Right renal pelvis (tissue), 4 donors: ENCODE results near the gene NHSL2. TPM values are rescaled to one million over a fixed set of nuclear protein-coding genes. Genes with fewer than 3 reads are reported as not detected.
"Not testable (repeated sequence)": the region's sequence is repeated elsewhere in the genome, so short reads cannot be mapped to it uniquely, and the experiment has no call there.

Experiments
- DNase-seq, 4 donors: peaks; one replicate each; pipeline ENCODE4 v3.0.0-alpha.2; 2013; ENCODE audit warnings: low read depth in 4 of 4, low spot score in 3 of 4, missing footprints in 1 of 4
- polyA plus RNA-seq, 4 donors: library from polyadenylated mRNA; unstranded; fragments of 120-200 nt; gene quantifications; one replicate each; pipeline ENCODE4 v1.2.1, GENCODE V29; 2013; ENCODE audit not compliant: insufficient read length in 4 of 4

The NHSL2 gene
- polyA plus RNA-seq: 1 to 10 TPM; 8.0 to 9.8 (median 9.3) TPM

DNA sequence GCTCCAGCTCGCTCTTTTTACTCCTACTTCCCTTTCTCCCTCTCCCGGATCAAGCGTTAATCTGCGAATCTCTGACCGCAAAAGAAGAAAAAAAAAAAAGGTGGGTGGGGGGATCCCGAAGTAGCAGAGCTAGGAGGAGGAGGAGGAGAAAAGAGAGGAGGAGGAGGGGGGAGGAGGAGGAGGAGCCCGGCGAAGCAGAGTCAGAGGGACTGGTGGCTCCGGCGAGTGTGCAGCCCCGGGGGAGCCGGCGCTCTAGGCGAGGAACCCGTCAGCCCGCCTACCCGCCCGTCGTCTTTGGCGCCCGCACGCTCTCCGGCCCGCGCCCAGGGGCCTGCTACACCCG, at the start of gene NHSL2:
NHSL2 (plus strand) TSS at position 203 of the 343 bp plus-strand sequence.
- DNase-seq: no peak

DNA sequence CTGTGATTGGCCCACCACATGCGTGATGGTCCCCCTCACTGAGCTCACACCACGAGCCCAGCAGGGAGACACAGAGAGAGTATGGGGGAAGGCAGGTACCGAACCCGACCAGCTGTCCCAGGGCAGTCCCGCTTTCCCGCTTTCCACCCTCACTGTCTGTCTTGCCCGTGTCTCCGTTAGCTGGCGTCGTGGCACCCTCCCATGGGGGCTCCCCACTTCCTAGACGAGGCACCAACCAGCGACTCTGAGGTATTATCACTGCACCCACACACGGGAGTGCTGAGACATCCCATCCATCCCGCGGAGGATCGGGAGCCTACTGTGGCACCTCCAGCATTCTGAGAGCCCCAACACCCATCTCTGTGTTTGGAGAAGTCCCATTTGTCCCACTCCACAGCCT, 43.0 kb upstream of the NHSL2 start:
- no peak for DNase-seq

DNA sequence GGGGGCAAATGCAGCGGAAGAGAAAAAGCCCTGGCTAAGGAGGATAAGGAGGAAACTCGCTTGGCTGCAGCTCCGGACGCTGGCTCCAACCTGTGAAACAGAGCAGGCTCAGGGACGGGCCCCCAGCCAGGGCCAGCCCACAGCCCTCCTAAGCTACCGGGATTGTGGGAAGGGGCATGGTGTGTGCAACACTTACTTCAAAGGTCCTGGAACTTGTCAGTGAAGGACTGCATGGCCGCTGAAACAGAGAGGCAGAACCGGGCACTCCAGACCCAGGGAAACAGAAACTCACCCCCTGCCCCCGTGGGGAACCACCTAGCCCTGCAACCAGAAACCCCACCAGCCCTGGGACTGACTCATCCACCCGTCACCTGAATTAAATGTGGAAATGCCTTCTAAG, 41.1 kb upstream of the NHSL2 start:
- not testable (repeated sequence) for DNase-seq

DNA sequence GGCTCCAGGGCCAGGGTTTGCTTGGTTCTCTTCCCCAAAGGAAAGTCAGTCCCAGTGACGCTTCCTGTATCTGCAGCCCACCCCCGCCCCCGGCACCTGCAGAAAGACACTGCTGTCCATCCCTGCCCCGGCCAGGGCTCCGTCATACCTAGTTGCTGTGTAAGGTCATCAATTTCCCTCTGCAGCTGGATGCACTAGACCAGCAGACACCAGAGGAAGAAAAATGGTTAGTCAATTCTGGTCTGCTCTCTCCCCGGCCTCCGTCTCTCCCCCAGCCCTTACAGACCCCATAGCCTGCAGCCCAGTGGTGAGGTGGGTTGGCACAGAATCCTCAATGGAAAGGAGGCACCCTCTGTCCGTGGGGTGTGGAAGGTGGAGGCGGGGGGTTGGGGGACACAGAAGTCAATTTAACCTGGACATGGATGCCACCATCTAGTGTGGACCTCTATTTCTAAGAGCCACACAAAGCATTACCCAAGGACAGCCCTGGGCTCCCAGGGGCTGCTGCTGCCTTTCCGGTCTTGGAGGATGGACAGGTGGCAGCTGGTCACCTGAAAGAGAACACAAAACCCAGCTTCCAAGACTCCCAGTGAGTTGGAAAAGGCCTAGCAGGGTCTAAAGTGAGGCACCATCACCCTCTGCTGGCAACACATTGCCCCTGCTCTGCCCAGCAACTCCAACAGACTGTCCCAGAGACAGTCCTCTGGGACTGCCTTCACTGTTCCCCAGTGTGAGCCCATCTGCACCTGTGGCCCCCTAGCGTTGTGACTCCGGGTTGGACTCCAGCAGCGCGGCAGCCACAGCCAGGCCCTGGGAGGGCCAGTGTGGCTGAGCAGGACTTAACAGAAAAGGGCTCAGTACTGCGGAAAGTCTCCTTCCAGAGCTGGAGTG, 40.2 kb upstream of the NHSL2 start:
- no peak for DNase-seq

- DNase-seq: no peak
Measured at GRCh38 chrX:71871367-71871766, 39.3 kb upstream of the NHSL2 start.

DNA sequence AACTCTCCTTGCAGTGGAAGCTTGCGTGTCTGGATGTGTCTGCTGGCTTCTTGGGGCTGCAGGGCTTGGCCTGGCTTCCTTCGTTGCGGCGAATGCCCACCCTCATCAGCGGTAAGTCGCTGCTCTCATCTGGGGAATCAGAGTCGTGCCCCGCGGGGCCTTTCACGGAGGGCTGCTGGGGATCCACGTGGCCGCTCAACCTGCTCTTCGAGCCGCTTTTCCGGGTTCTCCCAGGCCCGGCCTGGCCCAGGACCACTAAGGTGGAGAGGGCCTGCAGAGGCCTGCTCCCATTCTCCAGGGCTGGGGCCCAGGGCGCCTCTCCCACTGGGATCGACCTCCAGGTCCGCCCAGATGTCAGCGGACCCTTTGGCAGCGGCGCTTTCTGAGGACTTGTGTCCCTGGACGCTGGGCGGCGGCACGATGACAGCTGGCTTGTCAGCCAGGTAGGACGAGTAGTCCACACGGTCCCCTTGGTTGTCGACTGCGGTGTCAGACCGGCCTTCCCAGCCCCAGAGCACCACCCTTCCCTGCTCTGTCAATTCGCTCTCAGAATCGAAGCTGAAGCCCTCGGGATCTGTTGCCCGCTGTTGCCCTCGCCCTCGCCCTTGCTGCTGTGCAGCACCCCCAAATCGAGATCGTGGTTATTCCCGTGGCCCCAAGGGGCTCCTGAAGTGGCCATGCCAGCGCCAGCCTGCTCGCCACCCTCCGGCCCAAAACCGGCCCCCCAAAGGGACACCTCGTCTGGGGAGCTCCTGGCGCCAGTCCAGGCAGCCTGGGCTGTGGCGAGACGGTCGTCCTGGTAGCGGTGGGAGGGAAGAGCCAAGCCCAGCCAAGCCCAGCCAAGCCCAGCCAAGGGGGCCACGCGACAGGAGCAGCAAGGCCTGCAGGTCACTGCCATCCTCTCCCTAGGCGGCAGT, 37.8 kb upstream of the NHSL2 start:
- DNase-seq: no peak

GRCh38 chrX:71873459-71873833, 37.2 kb upstream of the NHSL2 start:
- DNase-seq: no peak

GRCh38 chrX:71876841-71877240, 33.8 kb upstream of the NHSL2 start:
- not testable (repeated sequence) for DNase-seq

DNA sequence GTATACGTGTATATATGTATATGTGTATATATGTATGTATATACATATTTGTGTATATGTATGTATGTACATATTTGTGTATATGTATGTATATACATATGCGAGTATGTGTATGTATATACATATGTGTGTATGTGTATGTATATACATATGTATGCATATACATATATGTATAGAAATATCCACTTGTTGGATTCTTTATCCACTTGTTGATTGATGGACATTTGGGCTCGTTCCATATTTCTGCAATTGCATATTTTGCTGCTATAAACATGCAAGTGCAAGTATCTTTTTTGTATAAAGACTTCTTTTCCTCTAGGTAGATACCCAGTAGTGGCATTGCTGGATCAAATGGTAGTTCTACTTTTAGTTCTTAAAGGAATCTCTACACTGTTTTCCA, 25.5 kb upstream of the NHSL2 start:
- DNase-seq: no peak

GRCh38 chrX:71895607-71896006, 15.0 kb upstream of the NHSL2 start:
- no peak for DNase-seq

DNA sequence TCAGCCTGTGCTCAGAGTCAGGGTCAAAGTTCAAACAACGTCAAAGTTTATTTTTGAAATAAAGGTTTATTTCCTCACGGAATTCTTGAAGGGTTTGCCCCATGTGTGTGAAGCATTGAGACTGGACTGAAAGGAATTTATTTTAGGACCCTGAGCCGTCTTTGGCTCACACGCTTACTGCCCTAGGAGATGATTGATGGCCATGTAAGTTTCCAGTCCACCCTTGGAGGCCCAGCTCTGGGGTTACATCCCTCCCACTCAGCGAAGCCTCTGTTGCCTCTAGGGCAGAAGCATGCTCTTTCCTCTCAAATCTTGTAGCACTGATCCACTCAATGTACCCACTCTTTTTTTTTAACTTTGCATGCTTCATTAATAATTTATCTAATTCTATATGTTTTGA, 4.5 kb upstream of the NHSL2 start:
- no peak for DNase-seq

- DNase-seq: no peak
Measured at GRCh38 chrX:71908387-71908786, 2.3 kb upstream of the NHSL2 start.

DNA sequence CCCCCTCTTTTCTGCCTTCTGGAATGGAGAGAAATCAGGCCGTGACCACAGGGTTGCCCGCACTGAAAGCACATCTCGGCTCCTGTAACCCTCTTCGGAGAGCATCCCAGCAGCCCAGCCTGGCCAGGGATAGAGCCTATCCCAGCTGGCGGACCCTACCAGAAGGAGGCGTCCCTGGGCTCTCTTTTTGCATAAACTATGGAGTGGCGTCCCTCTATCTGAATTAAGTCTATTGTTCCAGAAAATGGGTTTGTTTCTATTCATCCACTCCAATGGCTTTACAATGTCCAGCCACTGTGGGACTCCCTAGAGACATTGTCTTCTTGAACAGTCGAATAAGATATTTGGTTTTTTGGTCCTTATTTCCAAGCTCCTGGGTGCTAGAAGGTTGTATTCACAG, 689 bp upstream of the NHSL2 start:
- no peak for DNase-seq

DNA sequence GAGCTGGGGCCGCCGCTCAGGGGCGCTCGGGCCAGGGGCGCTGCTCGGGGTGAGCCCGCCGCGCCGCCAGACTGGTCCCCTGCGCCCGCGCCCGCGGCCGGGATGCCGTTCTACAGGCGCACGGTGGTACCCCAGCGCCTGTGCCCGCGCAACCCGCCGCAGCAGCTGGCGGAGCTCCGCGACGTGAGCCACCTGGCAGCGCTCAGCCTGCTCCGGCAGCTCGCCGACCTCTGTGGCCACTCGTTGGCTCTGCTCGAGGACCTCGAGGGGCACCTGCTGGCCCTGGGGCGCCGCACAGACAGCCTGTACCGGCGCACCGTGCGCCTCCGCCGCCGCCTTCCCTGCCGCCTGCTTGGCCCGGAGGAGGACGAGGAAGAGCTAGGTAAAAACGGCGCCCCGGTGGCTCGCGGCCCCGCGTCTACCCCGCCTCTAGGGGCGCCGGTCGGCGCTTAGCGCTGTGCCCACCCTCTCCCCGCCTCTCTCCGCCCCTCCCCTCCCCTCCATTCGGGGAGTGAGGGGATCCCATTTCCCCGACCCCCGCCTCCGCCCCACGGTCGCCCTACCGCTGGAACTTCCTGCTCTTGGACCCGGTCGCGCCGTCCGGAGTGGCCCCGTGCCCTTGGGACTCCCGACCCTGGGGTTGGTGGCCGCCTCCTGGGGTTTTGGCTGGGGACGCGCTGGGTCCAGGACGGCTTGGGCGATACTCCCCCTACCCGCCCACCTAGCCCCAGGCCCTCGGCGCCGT, 513 bp downstream of the NHSL2 start:
- no peak for DNase-seq

DNA sequence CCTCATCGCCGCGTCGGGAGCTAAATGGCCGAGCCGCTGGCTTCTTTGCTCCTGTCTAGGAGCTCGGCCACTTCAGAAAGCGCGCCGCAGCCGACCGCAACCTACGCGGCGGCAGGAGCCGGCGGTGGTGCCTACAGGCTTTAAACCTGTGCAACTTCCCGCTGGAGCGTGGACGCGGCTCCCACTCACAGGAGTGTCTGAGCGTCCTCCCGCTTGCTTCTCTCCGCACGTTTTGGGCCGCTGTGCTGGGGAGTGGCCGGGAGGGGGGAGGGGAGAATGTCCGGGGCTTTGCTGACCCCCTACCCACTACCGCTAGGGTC, 1.0 kb downstream of the NHSL2 start:
- DNase-seq: no peak

GRCh38 chrX:71912156-71912555, 1.5 kb downstream of the NHSL2 start:
- no peak for DNase-seq

GRCh38 chrX:71913156-71913950, 2.7 kb downstream of the NHSL2 start:
- DNase-seq: no peak

GRCh38 chrX:71917621-71918343, 7.1 kb downstream of the NHSL2 start:
- no peak for DNase-seq

DNA sequence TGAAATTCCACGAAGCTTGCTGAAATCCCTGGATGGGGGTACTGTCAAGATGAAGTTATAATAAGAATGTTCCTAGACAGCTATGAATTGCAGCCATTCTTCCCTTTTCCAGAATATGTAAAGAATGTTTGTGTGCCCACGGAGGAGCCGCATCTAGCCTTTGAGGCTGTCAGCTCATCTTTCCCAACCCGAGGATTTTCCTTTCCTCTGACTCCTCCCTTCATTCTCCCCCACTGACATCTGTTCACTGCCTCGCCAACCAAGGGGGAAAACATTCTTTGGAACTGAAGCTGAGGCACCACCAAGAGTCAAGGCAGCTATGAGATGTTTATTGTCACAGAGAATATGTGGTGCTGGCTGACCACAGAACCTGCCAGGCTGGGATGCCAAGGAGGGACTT, 8.8 kb downstream of the NHSL2 start:
- no peak for DNase-seq

- no peak for DNase-seq
Measured at GRCh38 chrX:71919886-71920285, 9.2 kb downstream of the NHSL2 start.
